Fibroblast of skin of right quadriceps (primary cell): ENCODE results near the gene STPG3.
"Not testable (repeated sequence)": the region's sequence is repeated elsewhere in the genome, so short reads cannot be mapped to it uniquely, and the experiment has no call there.

Experiments
- DNase-seq: peaks from one replicate; pipeline ENCODE4 v3.0.0-alpha.2; 2013

Gene STPG3

DNA sequence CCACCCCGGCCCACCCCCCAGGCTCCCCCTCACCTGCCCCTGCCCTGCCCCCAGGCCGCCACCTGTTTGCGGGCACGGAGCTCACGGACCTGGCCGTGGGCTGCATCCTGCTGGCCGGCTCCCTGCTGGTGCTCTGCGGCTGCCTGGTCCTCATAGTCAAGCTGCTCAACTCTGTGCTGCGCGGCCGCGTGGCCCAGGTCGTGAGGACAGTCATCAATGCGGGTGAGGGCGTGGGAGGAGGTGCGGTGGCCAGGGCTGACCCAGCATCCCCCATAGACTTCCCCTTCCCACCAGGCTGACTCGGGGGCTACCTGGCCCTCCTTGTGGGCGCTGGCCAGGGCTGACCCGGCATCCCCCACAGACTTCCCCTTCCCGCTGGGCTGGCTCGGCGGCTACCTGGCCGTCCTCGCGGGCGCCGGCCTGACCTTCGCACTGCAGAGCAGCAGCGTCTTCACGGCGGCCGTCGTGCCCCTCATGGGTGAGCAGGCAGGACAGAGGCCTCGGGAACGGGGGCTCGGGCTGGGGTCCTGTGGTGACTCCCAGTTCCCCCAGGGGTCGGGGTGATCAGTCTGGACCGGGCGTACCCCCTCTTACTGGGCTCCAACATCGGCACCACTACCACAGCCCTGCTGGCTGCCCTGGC, 16.9 kb upstream of the STPG3 start:
- DNase-seq, result no peak

DNA sequence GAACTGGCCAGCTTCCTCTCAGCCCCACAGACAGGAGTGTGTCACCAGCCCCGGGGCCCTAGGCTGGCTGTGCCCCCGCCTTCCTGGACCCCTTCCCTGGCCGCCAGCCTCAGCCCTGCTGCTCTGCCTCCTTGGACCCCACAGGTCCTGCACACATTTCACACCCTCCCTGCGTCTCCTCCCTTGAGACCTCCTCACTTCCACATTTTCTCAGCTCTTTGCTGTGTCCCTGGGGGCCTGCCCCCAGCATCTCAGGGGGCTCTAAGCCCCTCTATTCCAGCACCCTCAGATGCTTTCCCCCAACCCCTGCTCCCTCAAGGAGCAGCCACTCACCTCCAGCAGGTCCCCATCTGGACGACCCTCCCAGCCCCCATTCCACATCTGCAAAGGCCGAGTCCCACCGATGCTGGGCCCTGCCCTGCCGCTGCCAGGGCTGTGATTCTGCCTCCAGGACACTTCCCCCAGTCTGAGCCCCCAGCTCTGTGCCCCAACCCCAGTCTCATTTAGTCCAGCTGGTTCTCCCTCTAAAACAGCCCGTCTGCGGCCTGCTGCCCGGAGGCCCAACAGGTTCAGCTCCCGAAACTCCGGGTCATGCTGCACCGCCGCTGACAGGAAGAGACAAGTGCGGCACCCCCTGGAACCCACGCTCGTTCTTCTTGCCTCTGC, 16.2 kb upstream of the STPG3 start:
- DNase-seq, result no peak

DNA sequence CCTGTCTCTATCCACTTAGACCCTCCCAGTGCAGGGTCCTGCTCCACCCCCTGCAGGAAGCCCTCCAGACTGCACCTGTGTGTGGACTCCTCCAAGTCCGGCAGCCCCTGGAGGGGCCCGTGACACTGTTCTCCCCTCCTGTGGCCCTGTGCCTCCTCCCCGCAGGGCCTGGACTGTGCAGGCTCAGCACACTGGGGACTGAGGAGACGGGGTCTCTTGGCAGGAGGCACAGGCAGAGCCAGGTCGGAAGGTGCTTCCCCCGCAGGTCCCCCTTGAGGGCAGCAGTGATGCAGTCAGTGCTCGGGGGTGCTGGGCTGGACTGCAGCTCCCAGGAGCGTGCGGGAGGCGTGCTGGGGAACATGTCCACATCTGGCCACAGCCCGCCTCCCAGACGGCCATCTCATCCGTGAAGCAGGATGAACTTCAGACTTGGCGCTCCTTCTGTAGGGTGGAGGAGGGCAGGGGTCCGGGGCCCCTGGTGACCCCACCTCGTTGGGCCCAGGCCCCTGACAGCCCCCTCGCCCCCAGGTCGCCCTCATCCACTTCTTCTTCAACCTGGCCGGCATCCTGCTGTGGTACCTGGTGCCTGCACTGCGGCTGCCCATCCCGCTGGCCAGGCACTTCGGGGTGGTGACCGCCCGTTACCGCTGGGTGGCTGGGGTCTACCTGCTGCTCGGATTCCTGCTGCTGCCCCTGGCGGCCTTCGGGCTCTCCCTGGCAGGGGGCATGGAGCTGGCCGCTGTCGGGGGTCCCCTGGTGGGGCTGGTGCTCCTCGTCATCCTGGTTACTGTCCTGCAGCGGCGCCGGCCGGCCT, 15.5 kb upstream of the STPG3 start:
- DNase-seq, result no peak

DNA sequence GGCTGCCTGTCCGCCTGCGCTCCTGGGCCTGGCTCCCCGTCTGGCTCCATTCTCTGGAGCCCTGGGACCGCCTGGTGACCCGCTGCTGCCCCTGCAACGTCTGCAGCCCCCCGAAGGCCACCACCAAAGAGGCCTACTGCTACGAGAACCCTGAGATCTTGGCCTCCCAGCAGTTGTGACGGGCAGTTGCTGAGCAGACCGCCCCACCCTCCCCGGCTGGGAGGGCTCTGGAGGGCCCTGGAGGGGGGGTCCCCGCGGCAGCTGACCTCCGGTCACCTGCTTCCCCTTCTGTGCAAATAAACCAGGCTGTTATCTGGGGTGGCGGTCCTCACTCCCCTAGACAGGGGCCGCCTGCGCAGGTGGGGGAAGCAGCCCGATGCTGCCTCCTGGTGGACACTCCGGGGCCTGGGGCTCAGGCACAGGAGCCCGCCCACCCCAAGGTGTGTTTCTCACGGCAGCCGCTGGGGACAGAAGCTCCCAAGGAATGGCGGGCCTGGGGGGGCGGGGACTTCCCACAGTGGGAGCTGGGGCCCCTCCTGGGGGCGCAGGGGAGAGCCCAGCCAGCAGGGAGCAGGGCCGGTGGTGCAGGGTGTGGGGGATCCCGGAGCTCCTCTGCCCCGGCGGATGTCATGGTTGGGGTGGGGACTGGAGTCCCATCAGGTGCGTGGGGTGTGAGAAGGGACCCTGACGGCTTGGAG, 14.7 kb upstream of the STPG3 start:
- DNase-seq, result peak; percentile 76

DNA sequence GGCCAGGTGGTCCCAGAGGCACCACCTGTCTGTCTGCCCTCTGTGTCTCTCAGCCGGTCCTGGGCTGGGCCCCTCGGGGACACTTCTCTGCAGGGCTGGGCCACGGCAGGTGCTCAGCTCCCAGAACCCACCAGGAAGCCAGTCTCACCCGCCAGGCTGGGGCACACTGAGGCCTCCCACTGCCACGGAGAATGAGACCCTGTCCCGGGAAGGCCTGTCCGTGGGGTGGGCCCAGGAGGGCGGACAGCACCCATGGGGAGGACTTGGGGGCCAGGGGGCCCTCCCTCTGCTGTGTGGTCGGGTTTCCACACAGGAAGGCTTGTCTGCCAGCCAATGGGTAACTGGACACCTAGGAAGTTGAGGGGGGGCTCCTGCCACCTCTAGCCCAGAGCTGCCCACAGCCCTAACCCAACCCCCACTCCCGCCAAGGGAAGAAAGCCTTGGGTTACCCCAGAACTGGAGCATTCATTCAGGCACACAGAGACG, 14.1 kb upstream of the STPG3 start:
- no peak for DNase-seq

DNA sequence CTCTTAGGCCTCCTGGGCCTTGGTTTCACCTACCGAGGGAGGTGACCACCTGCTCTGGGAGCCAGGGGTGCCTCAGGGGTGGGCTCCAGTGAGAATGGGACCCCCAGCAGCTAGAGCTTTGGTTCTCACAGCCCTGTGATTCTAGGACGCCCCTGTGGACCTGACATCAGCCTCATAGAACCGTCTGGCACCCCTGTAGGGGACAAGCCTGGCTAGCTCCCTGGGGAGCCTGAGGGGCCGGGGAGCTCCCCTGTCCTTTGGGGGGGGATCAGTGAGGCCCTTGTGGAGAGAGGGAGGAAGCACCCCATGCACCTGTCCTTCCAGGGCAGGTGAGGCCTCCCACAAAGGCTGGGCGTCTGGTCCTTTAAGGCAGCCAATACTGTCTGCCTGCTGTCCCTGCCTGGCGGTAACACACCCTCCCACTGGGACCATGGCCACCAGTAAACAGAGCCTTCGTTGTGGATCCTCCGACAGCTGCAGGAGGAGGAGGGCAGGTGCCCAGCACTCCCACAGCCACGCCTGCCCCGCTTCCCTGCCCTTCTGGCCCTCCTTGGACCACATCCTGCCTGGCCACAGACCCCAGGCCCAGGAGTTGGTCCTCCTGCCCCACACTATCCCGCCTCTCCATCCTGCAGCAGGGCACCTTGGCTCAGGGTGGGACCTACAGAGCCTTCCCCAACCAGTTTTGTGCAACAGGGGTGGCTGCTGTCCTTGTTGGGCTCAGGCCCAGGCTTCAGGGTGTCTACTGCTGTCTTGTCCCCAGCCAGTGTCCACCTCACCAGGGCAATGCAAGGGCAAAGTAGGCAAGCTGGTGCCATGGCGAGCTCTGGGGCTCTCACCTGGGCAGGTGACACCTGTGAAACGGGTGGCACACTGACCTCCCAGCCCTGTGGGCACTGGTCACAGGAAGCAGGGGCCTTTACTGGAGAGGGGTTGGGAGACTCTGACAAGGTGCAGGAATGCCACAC, 13.0 kb upstream of the STPG3 start:
- no peak for DNase-seq

DNA sequence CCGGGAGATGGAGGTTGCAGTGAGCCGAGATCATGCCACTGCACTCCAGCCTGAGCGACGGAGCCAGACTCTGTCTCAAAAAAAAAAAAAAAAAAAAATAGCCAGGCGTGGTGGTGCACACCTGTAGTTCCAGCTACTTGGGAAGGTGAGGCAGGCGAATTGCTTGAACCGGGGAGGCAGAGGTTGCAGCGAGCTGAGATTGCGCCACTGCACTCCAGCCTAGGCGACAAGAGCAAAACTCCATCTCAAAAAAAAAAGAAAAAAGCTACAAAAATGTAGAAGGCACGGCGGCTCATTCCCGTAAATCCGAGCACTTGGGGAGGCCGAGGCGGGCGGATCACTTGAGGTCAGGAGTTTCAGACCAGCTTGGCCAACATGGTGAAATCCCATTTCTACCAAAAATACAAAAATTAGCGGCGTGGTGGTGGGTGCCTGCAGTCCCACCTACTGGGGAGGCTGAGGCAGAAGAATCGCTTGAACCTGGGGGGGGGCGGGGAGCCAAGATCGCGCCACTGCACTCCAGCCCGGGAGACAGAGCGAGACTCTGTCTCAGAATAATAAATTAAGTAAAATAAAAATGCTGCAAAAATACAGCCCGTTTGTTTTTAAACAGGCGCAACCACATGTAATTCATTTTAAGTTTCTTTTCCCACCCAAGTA, 11.4 kb upstream of the STPG3 start:
- DNase-seq, result not testable (repeated sequence)

DNA sequence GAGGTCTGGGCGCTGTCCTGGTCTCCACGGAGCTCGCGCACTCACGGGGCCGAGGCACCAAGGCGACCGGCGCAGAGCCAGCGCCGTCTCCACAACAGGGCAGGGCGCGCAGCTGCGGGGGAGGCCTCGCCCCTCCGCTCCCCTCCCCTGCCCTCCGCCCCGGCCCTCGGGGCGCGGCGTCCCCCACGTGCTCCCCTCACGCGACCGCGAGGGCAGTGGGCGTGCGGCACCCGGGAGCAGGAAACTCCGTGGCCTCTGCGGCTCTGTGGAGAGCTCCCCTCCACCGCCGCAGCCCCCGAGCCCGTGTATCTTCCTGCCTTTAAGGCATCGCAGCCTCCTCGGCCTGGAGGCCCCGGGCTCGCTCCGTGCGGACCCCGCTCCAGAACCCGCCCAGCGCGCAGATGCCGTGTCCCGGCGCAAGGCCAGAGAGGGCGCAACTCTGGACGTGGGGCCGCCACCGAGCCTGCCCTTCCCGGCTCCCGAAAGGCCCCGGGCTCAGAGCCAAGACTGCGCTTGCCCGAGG, 10.7 kb upstream of the STPG3 start:
- peak; percentile 60 for DNase-seq

DNA sequence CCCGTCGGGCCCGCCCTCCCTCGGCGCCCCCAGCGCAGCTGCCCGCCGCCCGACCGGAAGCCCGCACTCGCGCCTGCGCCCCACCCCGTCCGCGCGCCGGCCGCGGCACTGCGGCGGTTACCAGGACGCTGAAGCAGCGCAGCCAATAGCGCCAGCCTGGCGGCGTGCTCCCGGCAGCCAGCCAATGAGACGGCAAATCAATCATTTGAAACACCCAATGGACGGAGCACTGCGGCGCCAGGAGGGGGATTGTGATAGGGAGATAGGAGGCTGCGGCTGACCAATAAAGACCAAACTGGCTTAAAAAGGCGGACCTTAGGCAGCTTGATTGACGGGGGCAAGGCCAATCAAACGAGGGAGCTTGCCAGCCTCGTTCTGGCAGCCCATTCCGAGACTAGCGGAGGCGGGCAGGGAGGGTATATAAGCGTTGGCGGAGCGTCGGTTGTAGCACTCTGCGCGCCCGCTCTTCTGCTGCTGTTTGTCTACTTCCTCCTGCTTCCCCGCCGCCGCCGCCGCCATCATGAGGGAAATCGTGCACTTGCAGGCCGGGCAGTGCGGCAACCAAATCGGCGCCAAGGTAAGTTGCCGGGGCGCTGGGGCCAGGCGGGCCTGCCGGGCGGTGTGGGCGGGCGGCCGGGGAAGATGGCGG, 10.1 kb upstream of the STPG3 start, which contains the start of gene TUBB4B:
TSS of gene TUBB4B (plus strand) at position 447 of the 649 bp plus-strand sequence. CDS start at position 521, 74 bp downstream.
- DNase-seq, result peak; percentile 100

DNA sequence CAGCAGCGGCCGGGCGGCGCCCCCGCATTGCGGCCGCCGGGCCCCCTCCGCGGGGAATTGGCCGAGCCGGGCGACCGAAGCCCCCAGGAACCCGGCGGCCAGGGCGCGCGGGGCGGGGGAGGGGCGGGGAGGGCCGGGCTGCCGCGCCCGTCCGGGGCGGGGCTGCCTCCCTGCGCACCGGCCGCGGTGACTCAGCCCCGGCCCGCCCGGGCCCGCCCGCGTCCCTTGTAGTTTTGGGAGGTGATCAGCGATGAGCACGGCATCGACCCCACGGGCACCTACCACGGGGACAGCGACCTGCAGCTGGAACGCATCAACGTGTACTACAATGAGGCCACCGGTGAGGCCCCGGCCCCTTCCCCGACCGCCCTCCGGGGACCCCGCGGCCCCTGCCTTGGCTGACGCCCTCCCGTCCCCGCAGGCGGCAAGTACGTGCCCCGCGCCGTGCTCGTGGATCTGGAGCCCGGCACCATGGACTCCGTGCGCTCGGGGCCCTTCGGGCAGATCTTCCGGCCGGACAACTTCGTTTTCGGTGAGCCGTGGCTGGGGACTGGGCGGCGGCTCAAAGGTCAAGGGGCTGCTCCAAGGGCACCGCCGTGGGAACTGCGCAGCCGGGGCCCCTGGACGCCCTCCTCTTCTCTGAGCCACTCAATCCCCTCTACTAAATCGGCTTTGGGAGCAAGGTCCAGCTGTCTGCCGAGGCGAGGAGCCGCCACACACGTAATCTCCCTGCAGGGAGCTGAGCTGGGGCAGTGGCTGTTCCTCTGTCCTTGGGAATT, 9.4 kb upstream of the STPG3 start:
- DNase-seq, result peak; percentile 48

DNA sequence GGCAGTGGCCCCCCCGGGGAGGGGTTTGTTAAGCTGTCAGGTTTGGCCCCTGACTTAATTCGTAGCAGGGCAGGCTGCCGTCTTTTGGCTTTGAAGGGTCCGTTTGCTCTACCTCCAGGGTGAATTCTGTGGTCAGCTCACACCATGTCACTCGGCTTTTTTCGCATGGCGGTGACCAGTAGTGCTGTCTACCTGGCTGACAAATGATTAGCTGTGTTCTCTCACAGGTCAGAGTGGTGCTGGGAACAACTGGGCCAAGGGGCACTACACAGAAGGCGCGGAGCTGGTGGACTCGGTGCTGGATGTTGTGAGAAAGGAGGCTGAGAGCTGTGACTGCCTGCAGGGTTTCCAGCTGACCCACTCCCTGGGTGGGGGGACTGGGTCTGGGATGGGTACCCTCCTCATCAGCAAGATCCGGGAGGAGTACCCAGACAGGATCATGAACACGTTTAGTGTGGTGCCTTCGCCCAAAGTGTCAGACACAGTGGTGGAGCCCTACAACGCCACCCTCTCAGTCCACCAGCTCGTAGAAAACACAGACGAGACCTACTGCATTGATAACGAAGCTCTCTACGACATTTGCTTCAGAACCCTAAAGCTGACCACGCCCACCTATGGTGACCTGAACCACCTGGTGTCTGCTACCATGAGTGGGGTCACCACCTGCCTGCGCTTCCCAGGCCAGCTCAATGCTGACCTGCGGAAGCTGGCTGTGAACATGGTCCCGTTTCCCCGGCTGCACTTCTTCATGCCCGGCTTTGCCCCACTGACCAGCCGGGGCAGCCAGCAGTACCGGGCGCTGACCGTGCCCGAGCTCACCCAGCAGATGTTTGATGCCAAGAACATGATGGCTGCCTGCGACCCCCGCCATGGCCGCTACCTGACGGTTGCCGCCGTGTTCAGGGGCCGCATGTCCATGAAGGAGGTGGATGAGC, 8.6 kb upstream of the STPG3 start:
- no peak for DNase-seq

DNA sequence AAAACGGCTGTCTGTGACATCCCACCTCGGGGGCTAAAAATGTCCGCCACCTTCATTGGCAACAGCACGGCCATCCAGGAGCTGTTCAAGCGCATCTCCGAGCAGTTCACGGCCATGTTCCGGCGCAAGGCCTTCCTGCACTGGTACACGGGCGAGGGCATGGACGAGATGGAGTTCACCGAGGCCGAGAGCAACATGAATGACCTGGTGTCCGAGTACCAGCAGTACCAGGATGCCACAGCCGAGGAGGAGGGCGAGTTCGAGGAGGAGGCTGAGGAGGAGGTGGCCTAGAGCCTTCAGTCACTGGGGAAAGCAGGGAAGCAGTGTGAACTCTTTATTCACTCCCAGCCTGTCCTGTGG, 7.8 kb upstream of the STPG3 start:
- DNase-seq, result not testable (repeated sequence)

DNA sequence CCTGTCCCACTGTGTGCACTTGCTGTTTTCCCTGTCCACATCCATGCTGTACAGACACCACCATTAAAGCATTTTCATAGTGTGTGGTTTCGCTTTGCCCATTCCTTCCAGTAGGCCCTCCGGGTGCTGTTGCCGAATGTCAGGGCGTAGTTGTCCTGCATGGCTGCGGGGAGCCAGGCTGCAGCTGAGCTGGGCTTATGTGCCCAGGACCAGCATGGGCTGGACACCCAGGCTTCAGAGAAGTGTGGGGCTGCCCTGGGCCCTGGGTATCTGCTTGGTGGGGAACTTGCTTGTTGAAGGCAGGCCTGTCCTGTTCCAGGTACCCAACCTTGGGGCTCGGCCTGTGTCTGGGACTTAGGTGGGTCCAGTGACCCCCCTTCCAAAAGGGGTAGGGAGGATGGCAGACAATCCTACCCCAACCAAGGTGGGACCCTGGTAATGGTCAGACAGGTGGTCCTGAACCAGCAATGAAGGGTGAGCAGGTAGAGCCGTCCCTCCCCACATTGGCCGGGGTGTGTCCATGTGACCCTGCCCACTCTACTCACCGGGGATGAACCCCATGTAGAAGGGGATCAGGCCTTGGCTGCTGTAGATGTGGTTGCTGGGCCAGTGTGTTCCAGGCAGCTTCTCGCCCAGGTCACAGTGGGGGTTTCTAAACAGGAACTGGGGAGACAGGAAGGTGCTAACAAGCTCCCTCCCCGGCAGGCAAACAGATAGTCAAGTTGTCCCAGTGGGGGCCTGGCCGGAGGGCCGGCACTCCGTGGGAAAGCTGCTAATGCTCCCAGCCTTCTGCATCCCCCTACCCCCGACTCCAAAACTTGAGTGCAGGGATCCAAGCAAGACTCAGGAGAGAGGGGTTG, 7.2 kb upstream of the STPG3 start:
- no peak for DNase-seq

DNA sequence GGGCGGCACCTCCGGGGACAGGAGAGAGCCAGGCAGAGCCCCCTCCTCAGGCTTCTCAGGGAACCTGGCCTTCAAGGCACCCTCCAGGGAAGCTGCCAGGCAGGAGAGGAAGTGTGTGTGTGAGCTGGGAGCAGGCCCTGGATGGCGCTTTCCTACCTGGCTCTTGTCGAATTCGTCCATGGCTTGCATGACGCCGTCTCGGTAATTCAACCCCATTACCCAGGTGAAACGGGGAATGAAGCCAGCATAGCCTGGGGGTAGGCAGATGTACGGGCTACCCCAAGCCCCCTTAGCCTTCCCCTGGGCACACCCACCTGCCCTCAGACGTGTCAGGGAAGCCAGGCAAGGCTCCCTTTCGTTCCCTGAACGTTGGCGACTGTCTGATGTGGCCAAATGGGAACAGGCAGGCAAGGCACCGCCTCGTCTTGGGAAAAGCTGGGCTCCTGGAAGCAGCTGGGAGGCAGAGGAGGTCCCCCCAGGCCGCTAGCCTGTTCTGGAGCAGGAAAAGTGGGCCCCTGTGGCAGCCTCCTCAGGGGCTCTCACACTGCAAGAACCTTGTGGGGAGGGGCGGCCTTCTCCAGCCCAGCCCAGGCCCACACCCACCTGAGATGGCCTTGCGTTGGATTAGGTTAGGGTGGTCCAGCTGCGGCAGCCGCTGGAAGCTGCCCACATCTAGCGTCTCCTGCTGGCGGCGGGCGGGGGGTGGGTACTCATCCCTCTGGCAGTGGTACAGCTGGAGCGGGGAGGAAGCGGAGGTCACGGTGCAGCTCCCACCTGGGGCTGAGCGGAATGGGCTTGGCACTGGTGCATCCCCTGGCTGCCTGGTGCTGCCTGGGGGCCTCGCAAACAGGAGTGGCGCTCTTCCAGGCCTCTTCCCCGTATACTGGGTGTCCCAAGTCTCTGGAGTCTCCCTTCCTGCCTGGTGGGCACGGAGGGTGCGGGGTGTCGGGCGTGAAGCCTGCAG, 6.3 kb upstream of the STPG3 start:
- DNase-seq, result no peak

DNA sequence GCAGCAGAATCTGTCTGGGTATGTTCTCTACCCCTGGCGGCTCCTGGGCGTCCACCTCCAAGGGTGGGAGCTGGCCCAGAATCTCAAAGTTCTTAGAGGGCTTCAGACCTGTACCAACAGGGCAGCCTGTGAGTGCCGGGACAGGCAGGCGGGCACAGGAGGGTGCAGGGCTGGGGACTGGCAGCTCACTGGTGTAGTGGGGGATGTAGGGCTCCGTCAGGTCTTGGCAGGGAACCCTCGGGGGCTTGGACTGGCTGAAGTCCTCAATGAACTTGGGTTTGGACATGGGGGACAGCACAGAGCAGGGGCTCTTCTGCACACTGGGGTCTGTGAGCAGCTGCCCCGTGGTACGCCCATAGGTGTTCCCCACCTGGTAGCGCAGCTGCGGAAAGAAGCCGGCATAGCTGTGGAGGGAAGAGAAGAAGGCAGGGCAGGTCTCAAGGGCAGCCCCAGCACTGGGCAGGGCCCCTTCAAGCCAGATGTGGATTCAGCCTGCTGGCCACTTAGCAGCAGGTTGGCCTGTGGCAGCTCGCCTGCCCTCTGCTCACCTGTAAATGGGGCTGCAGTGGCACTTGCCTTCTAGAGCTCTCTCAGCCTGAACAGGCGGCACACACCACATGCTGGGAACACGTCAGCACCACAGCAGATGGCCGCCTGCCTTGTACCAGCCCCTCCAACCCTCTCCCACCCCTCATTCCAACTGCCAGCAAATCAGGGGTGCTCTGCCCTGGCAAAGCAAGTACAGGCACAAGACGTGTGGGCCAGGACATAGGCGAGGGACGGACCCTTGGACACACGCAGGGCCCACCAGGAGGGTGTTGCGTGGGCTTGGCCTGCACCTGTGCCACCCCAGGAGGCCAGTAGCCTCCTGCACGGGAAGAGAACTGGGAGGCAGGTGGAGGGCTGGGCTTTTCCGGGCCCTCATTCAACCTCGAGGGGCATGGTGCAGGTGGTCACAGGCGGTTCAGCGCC, 5.3 kb upstream of the STPG3 start:
- DNase-seq, result no peak
